GM18861 (cell line): ENCODE data around the gene DSG2.

Experiments used
- ATAC-seq: cut with Tn5 transposase; IDR thresholded peaks from one replicate; pipeline ENCODE4 v1.9.1; 2021; ENCODE audit not compliant: unreplicated experiment

Gene DSG2

GRCh38 chr18:31586616-31587015 is 88.6 kb downstream of the DSG2 start:
- no peak for ATAC-seq

GRCh38 chr18:31587529-31587928 is 89.6 kb downstream of the DSG2 start:
- no peak for ATAC-seq

- no peak for ATAC-seq
Measured at GRCh38 chr18:31590570-31590969, 92.6 kb downstream of the DSG2 start.

- no peak for ATAC-seq
Measured at GRCh38 chr18:31591113-31591512, 93.1 kb downstream of the DSG2 start.

GRCh38 chr18:31591628-31592027 is 93.7 kb downstream of the DSG2 start, which contains the start of gene TTR:
TTR (plus strand) TSS chr18:31591877; CDS start chr18:31591903, 26 bp downstream.
- no peak for ATAC-seq

GRCh38 chr18:31592506-31593157 is 94.7 kb downstream of the DSG2 start:
- no peak for ATAC-seq

- ATAC-seq, result no peak
Measured at GRCh38 chr18:31595121-31595771, 97.3 kb downstream of the DSG2 start.

GRCh38 chr18:31596081-31596872 is 98.3 kb downstream of the DSG2 start:
- no peak for ATAC-seq

- no peak for ATAC-seq
Measured at GRCh38 chr18:31598021-31598805, 100.2 kb downstream of the DSG2 start.
